Measurements from ENCODE around the gene HCCS. TPM values are rescaled to one million over a fixed set of nuclear protein-coding genes. Genes with fewer than 3 reads are reported as not detected.

Gene HCCS
- total and polyA plus RNA-seq, 2 of the 8 experiments (the other 6 are each of a cell fraction or from before 2014, with no cell fraction given), result 11.9 to 29.9 TPM

GRCh38 chrX:11148401-11148800 is 37.3 kb downstream of the HCCS start (continued):
- no peak for TF ChIP-seq JUN (IDR thresholded peaks at IDR 0.05; ENCODE audit: low read depth, low read length)
- TF ChIP-seq SUZ12 (IDR thresholded peaks at IDR 0.05; ENCODE audit: low read length), result no peak
- no peak for TF ChIP-seq TAF1 (IDR thresholded peaks at IDR 0.05; ENCODE audit: low read depth, low read length)
- no peak for TF ChIP-seq RBBP5 (IDR thresholded peaks at IDR 0.05; ENCODE audit: borderline replicate concordance, low read depth, low read length)

Measured in H1 (cell line).